Smooth muscle cell (in vitro differentiated cells): ENCODE measurements around the gene LRRC19. TPM values are rescaled to one million over a fixed set of nuclear protein-coding genes. Genes with fewer than 3 reads are reported as not detected.
A peak's percentile ranks its signal among the peaks of the same experiment; 100 is the strongest.

ENCODE experiments used
- DNase-seq: peaks from one replicate; lab custom pipeline; 2025; ENCODE audit not compliant: unreplicated experiment; lab: John Stamatoyannopoulos, UW
- H2AFZ ChIP-seq: fragments of 200-600 bp; sonication (generic); 2 replicates; pipeline ENCODE4 v1.6.0; 2016; ENCODE audit warnings: antibody characterized with exemption, low read depth, mild to moderate bottlenecking
- H3F3A ChIP-seq: fragments of 200-600 bp; sonication (generic); 2 replicates; pipeline ENCODE4 v1.6.0; 2017; ENCODE audit warnings: antibody characterized with exemption, low read depth
- H3K27ac ChIP-seq: fragments of 200-600 bp; sonication (generic); 2 replicates; pipeline ENCODE4 v1.5.1; 2016; ENCODE audit warnings: low read depth, mild to moderate bottlenecking
- H3K27me3 ChIP-seq: fragments of 200-600 bp; sonication (generic); 2 replicates; pipeline ENCODE4 v1.6.1; 2016; ENCODE audit warnings: low read depth, mild to moderate bottlenecking
- H3K36me3 ChIP-seq: fragments of 200-600 bp; sonication (generic); 2 replicates; pipeline ENCODE4 v1.5.1; 2016; ENCODE audit warnings: low read depth
- H3K4me1 ChIP-seq: fragments of 200-600 bp; sonication (generic); 2 replicates; pipeline ENCODE4 v1.5.1; 2016; ENCODE audit warnings: low read depth
- H3K4me2 ChIP-seq: fragments of 200-600 bp; sonication (generic); 2 replicates; pipeline ENCODE4 v1.6.0; 2016; ENCODE audit warnings: mild to moderate bottlenecking
- H3K4me3 ChIP-seq: fragments of 200-600 bp; sonication (generic); 2 replicates; pipeline ENCODE4 v1.5.1; 2016; ENCODE audit warnings: mild to moderate bottlenecking
- H3K79me2 ChIP-seq: fragments of 200-600 bp; sonication (generic); 2 replicates; pipeline ENCODE4 v1.6.0; 2016; ENCODE audit warnings: low read depth, mild to moderate bottlenecking
- H3K9ac ChIP-seq: fragments of 200-600 bp; sonication (generic); 2 replicates; pipeline ENCODE4 v1.6.0; 2016; ENCODE audit warnings: low read depth
- H3K9me3 ChIP-seq: fragments of 200-600 bp; sonication (generic); replicated peaks from 2 replicates; pipeline ENCODE4 v1.5.1; 2016; ENCODE audit warnings: low read depth
- H4K20me1 ChIP-seq: fragments of 200-600 bp; sonication (generic); 2 replicates; pipeline ENCODE4 v1.6.0; 2016; ENCODE audit warnings: low read depth
- WGBS: methylation state at CpG from one replicate; pipeline ENCODE4 v1.1.7; 2016; ENCODE audit warnings: low lambda C conversion rate; 5-methylcytosine and 5-hydroxymethylcytosine counted together
- polyA plus RNA-seq: library from polyadenylated mRNA; unstranded; fragments of >200 nt; fragmentation: Nextera tagmentation; extraction: Ambion mirVana; gene quantifications from 2 replicates; pipeline ENCODE4 v1.2.1, GENCODE V29; 2016
- total RNA-seq: library from RNA; depleted of rRNA; stranded (reverse); fragments of >200 nt; gene quantifications from 2 replicates; pipeline ENCODE4 v1.2.3, GENCODE V29; 2014
- TF ChIP-seq, protein P1 (sequence below): fragments of 200-600 bp; sonication (generic); IDR thresholded peaks from 2 replicates; pipeline ENCODE4 v1.5.1; 2017; ENCODE audit warnings: borderline replicate concordance, mild to moderate bottlenecking, antibody characterized with exemption; ENCODE audit not compliant: insufficient read depth, poor library complexity, severe bottlenecking

LRRC19 gene
- total and polyA plus RNA-seq, 2 experiments from 2014 or later, result 0.26 TPM; not detected in 1

DNA sequence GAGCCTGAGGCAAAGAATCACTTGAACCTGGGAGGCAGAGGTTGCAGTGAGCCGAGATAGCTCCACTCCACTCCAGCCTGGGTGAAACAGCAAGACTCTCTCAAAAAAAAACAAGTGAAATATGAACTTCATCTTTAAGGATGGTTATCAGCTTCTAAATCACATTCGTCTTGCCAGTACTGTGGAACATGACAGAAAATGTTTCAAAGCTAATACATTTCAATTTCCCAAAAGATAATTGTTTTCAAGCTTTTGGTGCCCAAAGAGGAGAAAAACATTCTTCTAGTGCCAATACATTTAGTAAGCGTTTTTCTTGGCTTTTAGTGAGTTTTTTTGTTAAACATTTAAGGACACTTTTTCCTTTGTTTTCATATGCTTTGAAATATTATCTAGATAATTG is 53.7 kb downstream of the LRRC19 start:
- Histone ChIP-seq H4K20me1 (no peaks in the 10 kb centered on the region), H3K4me3 (no peak overlapping the region), H3K4me2 (no peak overlapping the region), H3K36me3 (no peaks in the 10 kb centered on the region), H3F3A (peaks cover 4% of the 10 kb centered on the region), H3K27me3 (no peaks in the 10 kb centered on the region), H3K9me3 (no peaks in the 10 kb centered on the region), H3K27ac (no peak overlapping the region), H3K79me2 (peaks cover 4% of the 10 kb centered on the region), H3K9ac (no peak overlapping the region), H3K4me1 (peaks cover 11% of the 10 kb centered on the region), H2AFZ (no peak overlapping the region)
- TF ChIP-seq, protein P1, sequence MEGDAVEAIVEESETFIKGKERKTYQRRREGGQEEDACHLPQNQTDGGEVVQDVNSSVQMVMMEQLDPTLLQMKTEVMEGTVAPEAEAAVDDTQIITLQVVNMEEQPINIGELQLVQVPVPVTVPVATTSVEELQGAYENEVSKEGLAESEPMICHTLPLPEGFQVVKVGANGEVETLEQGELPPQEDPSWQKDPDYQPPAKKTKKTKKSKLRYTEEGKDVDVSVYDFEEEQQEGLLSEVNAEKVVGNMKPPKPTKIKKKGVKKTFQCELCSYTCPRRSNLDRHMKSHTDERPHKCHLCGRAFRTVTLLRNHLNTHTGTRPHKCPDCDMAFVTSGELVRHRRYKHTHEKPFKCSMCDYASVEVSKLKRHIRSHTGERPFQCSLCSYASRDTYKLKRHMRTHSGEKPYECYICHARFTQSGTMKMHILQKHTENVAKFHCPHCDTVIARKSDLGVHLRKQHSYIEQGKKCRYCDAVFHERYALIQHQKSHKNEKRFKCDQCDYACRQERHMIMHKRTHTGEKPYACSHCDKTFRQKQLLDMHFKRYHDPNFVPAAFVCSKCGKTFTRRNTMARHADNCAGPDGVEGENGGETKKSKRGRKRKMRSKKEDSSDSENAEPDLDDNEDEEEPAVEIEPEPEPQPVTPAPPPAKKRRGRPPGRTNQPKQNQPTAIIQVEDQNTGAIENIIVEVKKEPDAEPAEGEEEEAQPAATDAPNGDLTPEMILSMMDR, result no peak
- DNase-seq, result no peak
- WGBS, result 88% methylated on average over 3 of the region's 3 CpGs

DNA sequence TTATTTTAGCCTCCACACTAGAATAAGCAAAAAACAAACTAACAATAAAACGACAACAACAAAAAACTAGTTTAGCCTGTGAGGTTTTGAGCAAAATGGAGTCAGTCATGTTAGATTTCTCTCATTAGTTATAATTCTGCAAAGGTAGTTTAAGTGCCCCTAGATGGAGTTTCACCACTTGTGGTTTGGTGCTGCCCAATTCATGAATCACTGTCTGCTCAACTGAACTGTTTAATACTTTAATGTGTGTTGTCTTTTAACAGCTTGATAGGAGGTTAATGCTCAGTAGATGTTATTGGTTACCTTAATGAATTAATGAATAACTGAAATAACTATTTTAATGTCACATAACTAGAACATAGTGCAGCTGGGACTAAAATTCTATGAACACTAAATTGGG is 55.0 kb downstream of the LRRC19 start:
- Histone ChIP-seq H3K4me1 (peaks cover 15% of the 10 kb centered on the region), H3K27ac (no peak overlapping the region), H3K9ac (no peak overlapping the region), H3K27me3 (no peaks in the 10 kb centered on the region), H4K20me1 (peaks cover under 1% of the 10 kb centered on the region), H3K36me3 (no peaks in the 10 kb centered on the region), H3K4me2 (no peak overlapping the region), H3K9me3 (no peaks in the 10 kb centered on the region), H3K4me3 (no peak overlapping the region), H3K79me2 (peaks cover 15% of the 10 kb centered on the region), H3F3A (peaks cover 4% of the 10 kb centered on the region), H2AFZ (no peak overlapping the region)
- 100% methylated on average over 1 of the region's 1 CpG for WGBS
- TF ChIP-seq, protein P1, result no peak
- DNase-seq, result no peak

DNA sequence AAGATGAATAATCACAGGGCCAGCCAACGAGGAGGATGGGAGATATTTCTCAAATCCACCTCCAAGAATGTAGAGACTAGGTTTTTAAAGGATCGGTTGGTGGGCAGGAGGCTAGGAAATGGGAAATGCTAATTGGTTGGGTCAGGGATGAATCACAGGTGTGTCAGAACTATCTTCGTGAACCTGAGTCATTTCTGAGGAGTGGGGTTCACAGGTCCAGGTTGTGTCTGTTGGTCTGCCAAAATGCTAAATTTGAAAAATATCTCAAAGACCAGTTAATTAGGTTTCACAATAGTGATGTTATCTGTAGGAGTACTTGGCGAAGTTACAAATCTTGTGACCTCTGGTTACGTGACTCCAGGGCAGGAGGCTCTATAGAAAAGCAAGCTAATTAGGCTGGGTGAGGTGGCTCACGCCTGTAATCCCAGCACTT is 55.8 kb downstream of the LRRC19 start:
- Histone ChIP-seq H3K4me2 (no peak overlapping the region), H3K9me3 (no peaks in the 10 kb centered on the region), H3K27me3 (no peaks in the 10 kb centered on the region), H3K27ac (no peak overlapping the region), H3K79me2 (peaks cover 23% of the 10 kb centered on the region), H2AFZ (no peak overlapping the region), H3K36me3 (no peaks in the 10 kb centered on the region), H4K20me1 (peaks cover 7% of the 10 kb centered on the region), H3K4me1 (peaks cover 17% of the 10 kb centered on the region), H3K9ac (no peak overlapping the region), H3F3A (no peaks in the 10 kb centered on the region), H3K4me3 (no peak overlapping the region)
- DNase-seq, result no peak
- TF ChIP-seq, protein P1, result no peak
- WGBS, result 73% methylated on average over 6 of the region's 6 CpGs

DNA sequence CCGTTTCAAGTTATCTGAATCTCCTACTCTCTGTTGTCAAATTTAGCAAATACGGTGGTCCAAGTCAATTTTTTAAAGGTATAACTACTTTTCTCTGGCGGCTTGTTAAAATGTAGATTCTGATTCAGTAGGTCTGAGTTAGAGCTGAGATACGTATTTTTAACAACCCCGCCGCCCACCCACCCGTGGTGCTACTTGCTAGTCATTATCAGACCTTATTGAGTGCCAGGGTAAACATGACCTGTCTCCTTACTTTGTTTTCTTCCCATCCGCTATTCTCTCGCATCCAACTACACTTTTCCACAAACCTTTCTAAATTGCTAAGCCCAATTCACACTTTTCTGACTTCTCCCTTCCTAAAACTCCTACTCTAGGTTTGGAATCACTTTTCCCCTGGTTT is 57.7 kb downstream of the LRRC19 start:
- no peak for DNase-seq
- peaks cover 43% of the 10 kb centered on the region for H3K79me2 ChIP-seq
- H3K9ac ChIP-seq, result peak overlapping the region; percentile 99
- peaks cover 19% of the 10 kb centered on the region for H4K20me1 ChIP-seq
- TF ChIP-seq, protein P1, result no peak
- H3K27ac ChIP-seq, result peak overlapping the region; percentile 99
- H3K4me1 ChIP-seq, result peaks cover 19% of the 10 kb centered on the region
- H3K27me3 ChIP-seq, result no peaks in the 10 kb centered on the region
- 4% methylated on average over 9 of the region's 9 CpGs for WGBS
- peak overlapping the region; percentile 94 for H2AFZ ChIP-seq
- H3K36me3 ChIP-seq, result no peaks in the 10 kb centered on the region
- peak overlapping the region; percentile 99 for H3K4me2 ChIP-seq
- H3K4me3 ChIP-seq, result peak overlapping the region; percentile 93
- no peaks in the 10 kb centered on the region for H3K9me3 ChIP-seq
- no peaks in the 10 kb centered on the region for H3F3A ChIP-seq
